Right lobe of liver (tissue), 4 donors: ENCODE data around the gene ERCC6L.

Source experiments
- CTCF ChIP-seq, 4 donors: fragments of 200-600 bp in 3 of 4; fragments of 450-650 bp in 1 of 4; IDR thresholded peaks; one replicate each; pipeline versions ENCODE4 v1.5.1 to v1.8.0; 2016 to 2022; ENCODE audit warnings: antibody characterized with exemption in 4 of 4, mild to moderate bottlenecking in 2 of 4
- POLR2A ChIP-seq: fragments of 450-650 bp; IDR thresholded peaks from one replicate; pipeline ENCODE4 v1.6.1; 2017; ENCODE audit warnings: antibody characterized with exemption, mild to moderate bottlenecking
- donor health status: DM: no; HTN: no; CAD: no.
- donor health status: DM: no; HTN: no; CAD: no.
- donor health status: DM: no; HTN: yes; CAD: no.

DNA sequence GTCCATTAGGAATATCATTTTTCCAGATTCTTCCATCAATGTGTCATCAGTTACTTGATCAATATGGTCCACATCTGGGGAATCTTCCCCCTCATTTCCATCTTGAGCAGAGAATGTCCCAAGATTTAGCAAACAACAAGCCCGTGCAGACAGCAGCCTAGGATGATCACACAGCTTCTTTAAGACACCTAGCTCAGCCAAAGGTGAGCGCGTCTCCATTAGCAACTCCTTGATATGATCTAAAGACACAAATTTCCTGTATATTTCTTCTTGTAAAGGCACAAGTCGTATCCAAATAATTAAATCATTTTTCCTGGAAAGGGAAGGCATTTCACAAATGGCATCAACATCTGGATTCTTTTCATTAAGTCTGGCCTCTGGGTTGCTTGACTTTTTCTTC is 31.5 kb downstream of the ERCC6L start:
- no peak for TF ChIP-seq CTCF (IDR thresholded peaks at IDR 0.05)
- no peak for TF ChIP-seq POLR2A
